Stimulated activated CD8-positive, alpha-beta memory T cell treated with anti-CD3 and anti-CD28 coated beads, Interleukin-4, amount 100 ng/mL, for 48 hours (primary cell): ENCODE results near the gene ZFP30.
"Not testable (repeated sequence)": the region's sequence is repeated elsewhere in the genome, so short reads cannot be mapped to it uniquely, and the experiment has no call there.

Source experiments
- DNase-seq: peaks from one replicate; pipeline ENCODE4 v3.0.0-alpha.2; 2020

The ZFP30 gene

DNA sequence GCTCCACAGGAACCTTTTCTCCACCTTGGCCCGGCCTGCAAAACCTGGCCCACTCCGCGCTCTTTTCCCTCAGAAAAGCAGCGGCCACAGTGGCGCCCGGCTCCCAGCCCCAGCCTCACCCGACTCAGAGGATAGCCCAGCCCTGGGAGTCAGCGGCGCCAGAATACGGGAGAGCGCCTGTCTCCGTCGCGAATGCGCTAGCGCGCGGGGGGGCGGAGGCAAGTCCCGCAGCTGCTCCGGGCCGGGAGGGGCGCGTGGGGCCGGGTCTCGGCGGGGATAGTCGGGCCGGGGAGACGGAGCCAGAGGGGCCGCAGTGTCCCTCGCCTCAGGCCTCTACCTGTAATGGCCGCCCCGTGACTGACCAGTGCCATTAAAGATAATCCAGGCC is at the start of gene ZFP30:
TSS of gene ZFP30 (minus strand) at position 165 of the 388 bp plus-strand sequence. CDS start 7,643 bp downstream, outside the sequence.
- peak; percentile 81 for DNase-seq

DNA sequence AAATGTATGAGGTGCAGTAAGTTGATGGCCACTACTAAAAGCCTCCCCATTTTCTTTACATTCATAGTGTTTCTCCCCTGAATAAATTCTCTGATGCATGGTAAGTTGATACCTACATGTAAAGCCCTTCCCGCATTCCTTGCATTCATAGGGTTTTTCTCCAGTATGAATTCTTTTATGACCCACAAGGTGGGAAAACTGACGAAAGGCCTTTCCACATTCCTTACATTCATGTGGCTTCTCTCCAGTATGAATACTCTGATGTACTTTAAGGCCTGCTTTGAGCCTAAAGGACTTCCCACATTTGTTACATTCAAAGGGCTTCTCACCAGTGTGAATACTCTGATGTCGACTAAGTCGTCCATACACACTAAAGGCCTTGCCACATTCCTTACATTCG is 43.8 kb upstream of the ZFP30 start:
- no peak for DNase-seq

DNA sequence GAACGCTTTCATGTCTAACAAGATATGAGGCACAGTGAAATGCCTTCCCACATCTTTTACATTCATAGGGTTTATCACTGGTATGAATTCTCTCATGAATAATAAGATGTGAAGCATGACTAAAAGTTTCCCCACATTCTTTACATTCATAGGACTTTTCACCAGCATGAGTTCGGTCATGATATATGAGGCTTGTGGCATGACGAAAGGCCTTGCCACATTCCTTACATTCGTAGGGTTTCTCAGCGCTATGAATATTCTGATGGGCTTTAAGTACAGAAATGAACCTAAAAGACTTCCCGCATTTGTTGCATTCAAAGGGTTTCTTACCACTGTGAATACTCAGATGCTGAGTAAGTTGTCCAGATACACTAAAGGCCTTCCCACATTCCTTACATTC is 43.0 kb upstream of the ZFP30 start:
- no peak for DNase-seq

DNA sequence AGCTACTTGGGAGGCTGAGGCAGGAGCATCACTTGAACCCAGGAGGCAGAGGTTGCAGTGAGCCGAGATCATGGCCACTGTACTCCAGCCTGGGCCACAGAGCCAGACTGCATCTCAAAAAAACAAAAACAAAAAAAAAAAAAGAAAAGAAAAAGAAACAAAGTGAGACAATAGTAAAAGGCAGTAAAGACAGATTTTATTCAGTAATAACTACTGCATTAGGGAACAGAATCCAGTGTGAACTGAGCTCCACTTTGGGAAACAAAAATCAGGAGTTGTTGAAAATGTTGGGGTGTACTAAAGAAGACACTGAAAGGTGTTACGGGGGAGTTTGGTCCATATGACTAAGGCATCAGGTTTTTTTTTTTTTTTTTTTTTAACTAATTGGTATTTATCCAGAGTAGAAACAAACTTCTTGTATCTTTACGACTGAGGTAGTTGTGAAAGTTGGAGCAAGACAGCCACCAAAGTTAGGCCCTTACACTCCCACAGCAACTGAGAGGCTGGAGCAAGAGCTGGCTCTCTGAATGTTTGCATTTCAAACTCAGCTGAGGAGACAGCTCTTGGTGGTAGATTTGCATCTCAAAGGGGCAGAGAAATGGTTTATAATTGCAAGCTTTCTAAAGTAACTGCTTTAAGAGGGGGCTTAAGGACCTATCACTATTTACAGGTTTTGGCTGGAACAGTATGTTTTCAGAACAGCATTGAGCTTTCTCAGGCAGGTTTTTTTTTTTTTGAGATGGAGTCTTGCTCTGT is 40.1 kb upstream of the ZFP30 start:
- no peak for DNase-seq

DNA sequence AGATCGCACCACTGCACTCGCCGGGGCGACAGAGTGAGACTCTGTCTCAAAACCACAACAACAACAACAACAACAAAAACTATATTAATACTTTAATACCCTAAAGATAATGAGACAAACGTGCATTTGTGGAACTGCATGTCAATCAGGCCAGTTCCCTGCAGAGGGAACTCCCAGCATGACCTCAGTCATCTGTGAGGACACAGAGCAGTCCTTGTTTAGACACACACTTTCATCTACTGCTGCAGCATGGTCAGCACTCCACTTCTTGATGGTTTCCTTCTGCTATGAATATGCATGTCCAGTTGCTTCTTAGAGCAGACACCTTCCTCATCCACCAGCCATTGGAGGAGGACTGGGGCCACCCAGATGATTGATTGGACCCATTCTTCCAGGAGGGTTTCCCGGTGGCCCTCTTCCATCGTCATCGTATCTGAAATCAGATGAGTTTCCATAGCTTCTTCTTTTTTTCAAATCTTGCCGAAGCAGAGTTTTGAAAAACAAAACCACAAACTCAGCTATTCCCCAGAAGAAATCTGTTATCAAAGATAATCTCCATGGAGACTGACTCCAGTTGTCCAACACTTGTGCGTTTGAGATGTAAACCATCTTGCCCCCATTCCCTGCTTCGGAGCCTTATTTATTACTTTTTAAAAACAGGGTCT is 37.8 kb upstream of the ZFP30 start:
- no peak for DNase-seq

DNA sequence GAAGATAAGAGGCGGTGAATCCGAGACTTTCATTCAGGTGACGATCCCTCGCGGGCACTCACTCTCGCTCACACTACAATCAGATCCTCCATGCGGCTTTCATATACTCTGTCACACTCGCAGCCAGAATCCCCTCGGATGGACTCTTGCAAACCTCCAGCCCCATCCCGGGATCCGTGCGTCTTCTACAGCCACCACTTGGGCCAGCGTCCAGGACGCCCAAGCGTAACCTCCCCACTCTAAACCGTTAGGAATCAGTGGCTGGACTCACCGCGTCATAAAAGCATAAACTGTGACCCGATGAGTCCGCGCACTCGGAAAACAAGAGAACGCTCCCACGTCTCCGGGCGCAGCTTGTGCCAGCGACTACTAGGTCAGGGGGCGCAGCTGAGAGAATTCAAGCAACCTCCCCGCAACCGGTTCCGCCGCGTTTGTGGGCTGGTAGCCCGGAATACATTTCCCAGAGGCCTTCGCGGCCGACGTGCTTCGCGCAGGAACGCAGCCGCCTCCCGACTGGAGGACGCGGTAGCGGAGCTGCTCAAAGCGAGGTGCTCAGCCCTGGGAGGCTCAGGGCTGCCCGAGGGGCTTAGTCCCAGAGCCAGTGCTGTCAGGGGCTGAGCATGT is 36.7 kb upstream of the ZFP30 start:
- peak; percentile 84 for DNase-seq

DNA sequence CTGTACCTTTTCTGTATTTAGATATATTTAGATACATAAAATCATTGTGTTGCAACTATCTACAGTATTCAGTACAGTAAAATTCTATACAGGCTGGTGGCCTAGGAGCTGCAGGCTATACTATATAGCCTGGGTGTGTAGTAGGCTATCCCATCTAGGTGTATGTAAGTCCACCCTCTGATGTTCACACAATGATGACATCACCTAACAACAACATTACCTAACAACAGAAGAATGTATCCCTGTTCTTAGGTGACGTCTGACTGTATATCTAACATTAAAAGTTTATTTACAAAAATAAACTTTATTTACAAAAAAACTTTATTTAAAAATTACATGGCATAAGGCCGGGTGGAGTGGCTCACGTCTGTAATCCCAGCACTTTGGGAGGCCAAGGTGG is 28.3 kb upstream of the ZFP30 start:
- DNase-seq = no peak

DNA sequence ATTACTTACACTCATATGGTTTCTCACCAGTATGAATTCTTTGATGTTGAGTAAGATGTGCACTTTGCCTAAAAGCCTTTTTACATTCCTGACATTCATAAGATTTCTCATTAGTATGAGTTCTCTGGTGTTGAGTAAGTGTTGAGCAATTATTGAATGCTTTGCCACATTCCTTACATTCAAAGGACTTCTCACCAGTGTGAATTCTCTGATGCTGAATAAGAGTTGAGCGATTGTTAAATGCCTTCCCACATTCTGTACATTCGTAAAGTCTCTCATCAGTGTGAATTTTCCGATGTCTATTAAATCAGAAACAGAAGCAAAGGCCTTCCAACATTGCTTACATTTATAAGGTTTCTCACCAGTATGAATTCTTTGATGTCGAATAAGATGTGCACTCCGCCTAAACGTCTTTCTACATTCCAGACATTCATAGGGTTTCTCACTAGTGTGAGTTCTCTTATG is 14.2 kb upstream of the ZFP30 start:
- DNase-seq = no peak

DNA sequence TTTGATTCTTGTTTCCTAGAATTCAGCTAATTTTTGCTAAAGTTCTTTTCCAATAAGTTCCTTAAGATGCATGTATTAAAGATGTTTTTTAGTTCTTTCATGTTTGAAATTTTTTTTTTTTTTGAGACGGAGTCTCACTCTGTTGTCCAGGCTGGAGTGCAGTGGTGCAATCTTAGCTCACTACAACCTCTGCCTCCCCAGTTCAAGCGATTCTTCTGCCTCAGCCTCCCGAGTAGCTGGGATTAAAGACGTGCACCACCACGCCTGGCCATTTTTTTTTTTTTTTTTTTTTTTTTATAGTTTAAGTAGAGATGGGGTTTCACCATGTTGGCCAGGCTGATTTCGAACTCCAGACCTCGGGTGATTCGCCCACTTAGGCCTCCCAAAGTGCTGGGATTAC is 1.9 kb upstream of the ZFP30 start:
- not testable (repeated sequence) for DNase-seq

DNA sequence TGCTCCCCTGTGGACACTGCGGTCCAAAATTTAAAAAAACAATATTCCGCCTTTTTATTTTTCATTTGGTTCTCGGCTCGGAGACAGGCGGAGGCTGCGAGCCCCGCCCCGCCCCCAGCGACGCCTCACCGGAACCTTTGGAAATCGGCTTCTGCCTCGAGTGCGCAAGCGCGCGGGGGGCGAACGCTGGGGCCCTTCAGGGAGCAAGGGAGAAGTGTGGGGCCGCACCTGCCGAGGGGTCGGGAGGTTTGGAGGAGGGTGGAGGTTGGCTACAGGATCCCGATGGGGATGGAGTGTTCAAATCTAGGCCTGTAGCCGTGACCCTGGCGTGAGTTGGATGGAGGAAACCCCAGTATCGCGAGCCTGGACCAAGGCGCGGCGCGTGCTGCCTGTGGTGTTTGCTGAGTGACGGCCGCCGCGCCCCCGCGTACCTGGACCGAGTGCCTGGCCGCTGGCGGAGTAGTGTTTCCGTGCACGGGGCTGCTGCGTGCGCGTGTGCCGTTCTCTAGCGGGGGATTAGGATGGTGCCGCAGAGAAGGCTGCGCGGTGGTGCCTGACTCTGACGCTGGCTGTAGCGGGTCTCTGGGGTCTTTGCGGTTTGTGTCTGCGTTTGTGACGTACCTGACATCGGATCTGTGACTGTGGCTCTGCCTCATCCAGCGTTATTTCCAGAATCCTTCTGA is 565 bp upstream of the ZFP30 start:
- peak; percentile 90 for DNase-seq

DNA sequence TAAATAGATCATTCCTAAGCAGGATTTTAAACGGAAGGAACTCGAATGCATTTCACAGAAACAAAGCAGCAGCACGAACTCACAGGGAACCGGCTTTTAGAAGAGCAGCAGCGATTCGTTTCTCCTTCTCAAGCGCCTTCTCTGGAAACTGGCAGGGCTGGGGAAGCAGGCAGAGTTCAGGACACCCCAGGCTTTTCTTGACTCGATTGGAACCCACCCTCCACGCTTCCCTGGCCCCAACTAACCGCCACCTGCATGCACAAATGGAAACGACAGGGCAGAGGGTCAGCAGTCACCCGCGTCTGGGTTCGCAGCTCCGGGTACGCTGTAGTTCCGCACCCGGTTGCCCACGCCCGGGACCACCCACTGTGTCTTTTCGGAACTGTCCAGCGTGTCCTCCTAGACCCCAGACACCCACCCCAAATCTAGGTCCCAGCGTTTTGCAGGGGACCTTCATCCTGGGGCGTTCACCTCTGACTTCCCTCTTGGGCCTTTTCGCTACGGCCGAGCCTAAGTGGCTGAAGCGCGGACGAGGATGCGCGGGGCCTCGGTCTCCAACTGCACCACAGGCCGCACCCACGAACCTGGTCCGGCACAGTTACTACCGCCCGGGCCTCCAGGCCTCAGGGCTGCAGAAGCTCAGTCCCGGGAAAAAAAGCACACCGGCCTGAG is 500 bp downstream of the ZFP30 start:
- peak; percentile 56 for DNase-seq

DNA sequence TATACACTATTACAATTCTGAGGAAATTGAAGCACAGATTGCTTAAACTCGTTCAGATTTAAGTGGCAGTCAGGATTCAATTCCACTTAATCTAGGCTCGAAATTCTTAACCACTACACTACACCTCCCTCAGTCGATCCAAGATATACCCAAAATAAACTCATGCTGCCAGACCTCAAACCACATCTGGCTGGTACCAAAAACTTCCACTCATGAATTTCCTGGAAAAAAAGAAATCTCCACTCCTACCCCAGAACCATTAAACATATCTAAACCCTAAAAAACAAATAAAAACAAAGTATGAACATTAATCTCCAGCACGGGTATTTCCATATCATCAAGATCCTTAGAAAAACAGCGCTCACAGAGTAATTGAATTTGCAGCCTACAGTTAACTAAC is 1.1 kb downstream of the ZFP30 start:
- no peak for DNase-seq

DNA sequence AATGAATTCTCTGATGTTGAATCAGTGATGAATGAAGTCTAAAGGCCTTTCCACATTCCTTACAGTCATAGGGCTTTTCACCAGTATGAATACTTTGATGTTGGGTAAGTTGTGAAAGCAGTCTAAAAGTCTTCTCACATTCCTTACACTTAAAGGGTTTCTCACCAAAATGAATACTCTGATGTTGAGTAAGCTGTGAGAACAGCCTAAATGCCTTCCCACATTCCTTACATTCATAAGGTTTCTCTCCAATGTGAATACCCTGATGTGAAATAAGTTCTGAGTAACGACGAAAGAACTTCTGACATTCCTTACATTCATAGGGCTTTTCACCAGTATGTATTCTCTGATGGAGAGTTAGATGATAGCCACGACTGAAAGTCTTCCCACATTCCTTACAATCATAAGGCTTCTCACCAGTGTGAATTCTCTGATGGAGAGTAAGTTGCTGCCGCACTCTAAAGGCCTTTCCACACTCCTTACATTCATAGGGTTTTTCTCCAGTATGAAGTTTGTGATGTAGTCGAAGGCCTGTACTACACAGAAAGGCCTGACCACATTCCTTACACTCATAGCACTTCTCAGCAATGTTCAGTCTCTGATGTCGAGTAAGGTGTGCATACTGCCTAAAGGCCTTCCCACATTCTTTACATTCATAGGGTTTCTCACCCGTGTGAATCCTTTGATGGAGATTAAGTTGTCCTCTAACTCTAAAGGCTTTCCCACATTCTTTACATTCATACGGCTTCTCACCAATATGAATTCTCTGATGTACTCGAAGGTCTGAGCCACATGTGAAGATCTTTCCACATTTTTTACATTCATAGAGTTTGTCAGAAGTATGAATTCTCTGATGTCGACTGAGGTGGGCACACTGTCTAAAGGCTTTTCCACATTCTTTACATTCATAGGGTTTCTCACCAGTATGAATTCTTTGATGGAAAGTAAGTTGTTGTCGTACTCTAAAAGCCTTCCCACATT is 19.9 kb downstream of the ZFP30 start:
- no peak for DNase-seq

DNA sequence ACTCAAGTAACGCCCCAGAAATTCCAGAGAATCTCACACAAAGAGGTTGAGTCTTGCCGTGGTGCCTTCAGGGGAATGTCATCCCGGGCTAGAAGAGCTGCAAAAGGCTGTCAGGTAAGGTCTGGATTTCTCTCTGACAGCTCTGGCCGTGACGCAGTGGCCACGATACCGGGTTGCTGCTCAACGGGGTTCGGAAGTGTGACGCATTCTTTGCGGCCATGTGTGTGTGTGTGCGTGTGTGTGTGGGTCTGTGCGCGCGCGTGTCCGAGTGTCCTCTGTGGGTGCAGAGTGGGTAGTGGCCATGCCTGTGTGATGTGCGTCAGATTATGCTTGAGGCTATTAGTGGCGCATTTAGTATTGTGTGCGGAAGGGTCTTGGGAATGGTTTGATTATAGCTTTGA is 60.3 kb downstream of the ZFP30 start:
- peak; percentile 68 for DNase-seq

DNA sequence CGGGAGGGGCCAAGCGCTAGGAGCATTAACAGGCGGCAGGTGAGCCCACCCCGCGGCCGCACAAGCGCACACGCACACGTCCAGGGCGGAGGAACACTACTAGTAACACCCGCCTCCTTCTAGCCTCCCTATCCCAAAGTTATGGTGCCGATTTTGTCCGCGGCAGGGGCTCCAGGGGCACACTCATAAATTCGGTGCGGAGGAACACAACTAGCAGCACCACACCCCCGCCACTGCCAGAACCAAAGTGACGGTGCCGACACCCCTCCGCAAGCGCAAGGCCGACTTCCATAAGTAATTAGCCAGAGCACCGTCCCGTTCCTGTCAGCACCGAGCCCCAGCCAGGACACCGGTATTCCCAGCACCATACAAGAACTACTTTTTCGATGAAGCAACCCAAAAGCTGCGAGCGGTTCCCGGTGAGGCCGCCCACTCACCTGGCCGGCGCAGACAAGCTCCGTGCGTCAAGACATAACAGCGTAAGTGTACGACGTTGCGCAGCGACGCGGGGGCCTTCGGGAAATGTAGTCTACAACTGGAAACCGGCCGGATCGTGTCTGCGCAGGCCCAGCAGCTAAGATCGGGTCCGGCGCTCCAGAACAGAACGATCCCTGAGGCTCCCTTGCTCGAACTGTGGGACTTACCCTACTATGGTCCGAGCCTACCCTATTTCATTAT is 60.8 kb downstream of the ZFP30 start, which contains the start of the genes ZNF540 and ZNF571:
TSS of gene ZNF540 (plus strand) at position 573 of the 678 bp plus-strand sequence. CDS start 3,572 bp downstream, outside the sequence.
TSS of gene ZNF571 (minus strand) at position 489 of the 678 bp plus-strand sequence. CDS start 8,116 bp downstream, outside the sequence.
- peak; percentile 94 for DNase-seq

DNA sequence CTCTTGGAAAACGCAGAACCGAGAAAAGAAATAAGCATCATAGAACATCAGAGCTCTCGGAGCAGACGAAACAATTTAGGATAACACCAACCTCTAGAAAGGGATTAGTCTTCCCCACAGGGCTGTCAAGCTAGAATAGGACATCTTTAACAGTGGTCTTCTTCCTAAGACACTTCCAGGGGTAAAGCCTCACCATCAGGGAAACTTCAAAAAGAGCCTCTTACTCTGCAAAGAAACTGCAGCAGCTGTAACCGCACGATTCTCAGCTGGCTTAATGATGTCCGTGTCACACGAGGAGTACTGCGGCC is 61.3 kb downstream of the ZFP30 start:
- no peak for DNase-seq

DNA sequence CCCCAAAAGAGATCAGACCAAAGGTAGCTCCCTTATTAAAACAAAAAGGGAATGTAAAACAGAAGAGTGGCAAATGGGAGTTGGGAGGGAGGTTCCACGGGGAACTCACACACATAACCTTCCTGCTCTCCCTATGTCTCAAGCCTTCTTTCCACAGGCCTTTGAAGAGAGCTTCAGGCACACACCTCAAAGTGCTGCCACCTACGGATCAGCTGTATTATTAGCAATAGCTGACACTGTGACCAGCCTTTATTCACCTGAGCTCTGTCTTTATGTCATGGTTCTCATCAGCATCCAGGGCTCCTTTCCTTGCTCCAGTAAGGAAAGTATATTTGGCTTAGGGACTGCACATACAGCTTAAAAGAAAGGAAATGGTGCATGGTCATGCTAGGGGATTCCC is 71.9 kb downstream of the ZFP30 start:
- no peak for DNase-seq

DNA sequence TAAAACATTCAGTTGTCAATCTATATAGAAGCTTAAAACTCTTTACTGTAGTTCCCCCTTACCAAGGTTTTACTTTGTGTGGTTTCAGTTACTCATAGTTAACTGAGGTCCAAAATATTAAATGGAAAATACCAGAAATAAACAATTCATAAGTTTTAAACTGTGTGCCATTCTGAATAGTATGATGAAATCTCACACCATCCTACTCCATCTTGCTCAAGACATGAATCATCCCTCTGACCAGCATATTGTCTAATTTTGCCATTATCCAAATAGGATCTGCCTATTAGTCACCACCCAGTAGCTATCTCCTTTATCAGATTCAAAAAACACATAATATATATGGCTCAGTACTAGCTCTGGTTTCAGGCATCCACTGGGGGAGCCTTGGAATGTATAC is 83.1 kb downstream of the ZFP30 start:
- no peak for DNase-seq

DNA sequence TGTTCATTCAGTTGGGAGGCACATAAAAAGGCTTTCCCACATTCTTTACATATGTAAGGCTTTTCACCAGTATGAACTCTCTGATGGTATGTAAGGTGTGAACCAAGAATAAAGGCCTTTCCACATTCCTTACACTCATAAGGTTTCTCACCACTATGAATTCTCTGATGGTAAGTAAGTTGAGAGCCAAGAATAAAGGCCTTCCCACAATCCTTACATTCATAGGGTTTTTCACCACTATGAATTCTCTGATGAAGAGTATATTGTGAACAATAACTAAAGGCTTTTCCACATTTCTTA is 89.9 kb downstream of the ZFP30 start:
- DNase-seq = no peak

DNA sequence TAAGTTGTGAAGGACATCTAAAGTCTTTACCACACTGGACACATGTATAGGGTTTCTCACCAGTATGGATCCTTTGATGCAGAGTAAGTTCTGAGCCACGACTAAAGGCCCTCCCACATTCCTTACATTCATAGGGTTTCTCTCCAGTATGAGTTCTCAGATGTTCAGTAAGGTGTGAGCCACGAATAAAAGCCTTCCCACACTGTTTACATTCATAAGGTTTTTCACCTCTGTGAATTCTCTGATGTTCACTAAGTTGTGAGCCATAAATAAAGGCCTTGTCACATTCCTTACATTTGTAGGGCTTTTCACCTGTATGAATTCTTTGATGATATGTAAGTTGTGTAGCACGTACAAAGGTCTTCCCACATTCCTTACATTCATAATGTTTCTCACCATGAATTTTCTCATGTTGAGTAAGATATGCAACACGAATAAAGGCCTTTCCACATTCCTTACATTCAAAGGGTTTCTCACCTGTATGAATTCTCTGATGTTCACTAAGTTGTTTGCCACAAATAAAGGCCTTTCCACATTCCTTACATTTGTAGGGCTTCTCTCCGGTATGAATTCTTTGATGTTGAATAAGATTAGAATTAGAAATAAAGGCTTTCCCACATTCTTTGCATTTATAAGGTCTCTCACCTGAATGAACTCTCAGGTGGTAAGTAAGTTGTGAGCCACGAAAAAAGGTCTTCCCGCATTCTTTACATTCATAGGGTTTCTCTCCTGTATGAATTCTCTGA is 90.5 kb downstream of the ZFP30 start:
- no peak for DNase-seq
